ENCODE results near the gene LRP1.
"Not testable (repeated sequence)": the region's sequence is repeated elsewhere in the genome, so short reads cannot be mapped to it uniquely, and the experiment has no call there.

The LRP1 gene

DNA sequence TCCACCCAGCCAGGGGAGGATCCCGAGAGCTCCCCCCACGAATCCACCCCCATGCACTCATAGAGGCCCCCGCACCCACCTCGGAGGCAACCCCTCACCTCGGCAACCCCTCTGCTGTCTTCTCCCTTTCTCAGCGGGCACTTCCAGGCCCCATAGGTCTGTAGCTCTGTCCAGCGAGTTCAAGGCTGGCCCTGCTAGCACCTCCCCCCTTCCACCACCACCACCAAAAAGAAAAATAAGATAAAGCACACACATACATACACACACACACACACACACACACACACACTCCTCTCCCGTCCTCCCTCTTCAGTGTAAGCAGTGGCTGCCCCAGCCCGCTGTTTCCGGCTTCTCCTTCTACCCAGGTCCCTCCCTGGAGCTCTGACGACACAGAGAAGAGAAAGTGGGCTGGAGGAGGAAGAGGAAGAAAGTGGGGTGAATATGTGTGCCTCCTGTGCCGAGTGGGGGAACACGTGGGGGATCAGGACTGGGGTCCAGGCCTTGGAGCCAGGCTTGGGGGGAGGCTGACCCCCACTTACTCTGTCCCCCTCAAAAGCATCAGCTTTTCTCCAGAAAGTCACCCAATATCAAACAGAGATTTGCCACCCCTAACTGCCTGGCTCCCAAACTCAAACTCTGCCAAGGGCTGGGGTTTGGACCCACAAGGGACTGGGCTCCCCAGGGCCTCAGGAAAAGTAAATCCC is 17.1 kb upstream of the LRP1 start, which contains the start of gene STAT6:
STAT6 (minus strand) TSS at position 332 of the 704 bp plus-strand sequence. CDS start 3,084 bp downstream, outside the sequence.
- DNase-seq (ENCODE audit: low read depth, low spot score): peak; percentile 59

DNA sequence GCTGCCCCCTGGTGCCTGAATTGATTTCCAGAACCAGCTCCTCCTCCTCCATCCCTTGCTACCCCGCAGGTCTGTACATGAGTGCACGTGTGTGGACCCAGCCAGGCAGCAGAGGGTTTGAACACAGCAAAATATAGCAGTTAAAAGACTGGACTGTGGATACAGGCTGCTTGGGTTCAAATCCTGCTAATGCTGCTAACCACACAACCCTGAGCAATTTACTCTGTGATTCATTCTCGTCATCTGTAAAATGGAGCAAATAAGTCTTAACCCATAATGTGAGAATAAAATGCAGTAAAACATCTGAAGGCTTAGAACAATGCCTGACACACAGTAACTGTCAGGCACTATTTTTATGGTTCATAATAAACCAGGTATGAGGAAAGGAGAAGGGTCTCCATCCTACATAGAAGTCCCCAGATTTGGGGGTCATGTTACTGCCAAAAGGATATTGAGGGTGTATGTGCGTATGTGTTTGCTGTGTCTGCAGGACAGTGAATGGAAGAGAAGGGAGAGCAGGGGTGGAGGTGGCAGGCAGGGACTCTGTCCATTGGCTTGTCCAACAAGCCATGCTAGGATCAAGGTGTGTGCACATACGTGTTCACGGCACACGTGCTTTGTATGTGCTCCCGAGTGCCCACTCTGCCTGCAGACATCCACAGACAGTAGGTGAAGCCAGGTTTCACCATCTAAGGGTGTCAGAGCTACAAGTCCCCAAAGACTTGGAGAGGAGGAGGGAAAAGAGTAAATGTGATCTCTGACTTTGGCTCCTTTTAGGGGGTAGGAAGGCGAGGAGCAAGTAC is 15.6 kb upstream of the LRP1 start:
- DNase-seq (ENCODE audit: low read depth, low spot score): no peak

DNA sequence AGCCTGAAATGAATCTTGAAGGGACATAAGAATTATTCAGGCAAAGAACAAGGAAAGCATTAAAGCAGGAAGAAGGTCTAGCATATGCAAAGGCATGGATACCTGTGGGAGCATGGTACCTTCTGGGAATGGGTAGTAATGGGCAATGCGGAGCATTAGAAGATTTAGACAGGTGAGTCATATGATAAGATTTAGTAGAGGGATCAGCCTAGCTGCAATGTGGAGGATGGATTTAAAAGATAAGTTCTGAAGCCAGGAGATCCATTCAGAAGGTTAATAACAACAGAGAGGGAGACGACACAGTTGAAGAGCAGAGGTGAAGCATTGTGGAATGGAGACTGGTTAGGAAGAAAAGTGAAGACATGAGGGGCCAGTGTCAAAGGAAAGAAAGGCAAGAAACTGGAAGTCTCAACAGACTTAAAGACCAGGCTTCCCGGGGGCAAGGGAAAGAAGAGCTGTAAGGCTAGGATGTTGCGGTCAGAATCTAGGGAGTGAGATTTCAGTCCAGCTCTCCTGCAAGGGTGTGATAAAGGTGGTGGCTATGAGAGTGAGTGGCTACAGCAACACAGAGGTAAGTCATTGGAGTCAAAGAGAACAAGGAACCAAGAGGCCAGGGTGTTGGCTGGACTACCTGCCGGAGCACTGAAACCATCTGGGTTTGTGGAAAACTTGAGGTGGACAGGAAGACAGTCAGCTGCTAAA is 11.6 kb upstream of the LRP1 start:
- no peak for DNase-seq (ENCODE audit: low read depth, low spot score)

DNA sequence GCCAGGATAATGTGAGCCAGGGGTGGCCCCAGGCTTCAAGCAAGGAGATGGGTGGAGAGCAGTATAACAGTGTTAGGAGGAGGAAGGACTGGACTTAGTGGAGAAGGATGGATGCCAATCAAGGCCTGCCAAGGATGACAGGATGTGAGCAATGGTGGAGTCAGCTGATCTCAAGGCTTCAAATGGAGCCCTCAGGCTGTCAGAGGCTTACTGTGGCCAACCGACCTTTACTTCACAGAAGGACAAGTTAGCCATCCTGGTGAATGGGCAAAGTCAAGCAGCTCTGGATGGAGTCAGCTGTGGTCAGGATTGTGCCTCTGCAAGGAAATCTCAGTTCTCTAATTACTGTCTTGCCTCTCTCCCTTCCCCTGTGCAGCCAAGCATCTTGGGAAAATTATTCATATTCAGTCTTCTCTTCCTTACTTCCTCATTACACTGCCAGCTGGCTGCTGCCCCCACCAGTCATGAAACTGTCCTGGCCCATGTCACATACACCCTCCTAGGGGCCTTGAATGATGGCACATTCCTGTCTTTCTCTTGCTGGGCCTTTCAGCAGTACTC is 9.5 kb upstream of the LRP1 start:
- no peak for DNase-seq (ENCODE audit: low read depth, low spot score)

DNA sequence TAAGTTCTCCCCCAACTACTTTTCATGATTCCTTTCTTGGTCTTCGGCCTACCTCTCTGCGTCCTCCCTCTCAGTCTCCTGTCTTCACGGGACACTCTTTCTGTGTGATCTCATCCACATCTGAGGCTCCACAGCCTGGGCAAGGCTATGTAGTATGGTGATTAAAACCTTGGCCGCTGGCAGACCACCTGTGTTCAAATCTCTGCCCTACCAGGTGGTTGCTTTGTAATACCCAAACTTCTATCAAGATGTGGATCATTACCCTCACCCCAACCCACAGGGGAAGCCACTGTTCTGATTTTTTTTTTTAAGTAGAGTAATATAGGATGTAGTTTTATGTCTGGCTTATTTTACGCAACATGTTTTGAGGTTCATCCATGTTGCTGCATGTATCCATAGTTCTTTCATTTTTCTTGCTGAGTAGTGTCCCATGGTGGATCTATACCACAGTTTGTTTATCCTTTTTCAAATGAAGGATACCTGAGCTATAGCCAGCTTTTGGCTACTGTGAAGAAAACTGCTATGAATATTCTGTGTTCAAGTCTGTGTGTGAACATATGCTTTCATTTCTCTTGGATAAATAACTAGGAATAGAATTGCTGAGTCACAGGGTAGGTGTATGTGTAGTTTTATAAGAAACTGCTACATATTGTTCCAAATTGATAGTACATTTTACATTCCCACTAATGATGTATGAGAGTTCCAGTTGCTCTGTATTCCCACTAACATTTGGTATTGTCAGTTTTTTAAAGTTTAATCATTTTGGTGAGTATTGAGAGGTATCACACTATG is 8.8 kb upstream of the LRP1 start:
- DNase-seq (ENCODE audit: low read depth, low spot score): no peak

DNA sequence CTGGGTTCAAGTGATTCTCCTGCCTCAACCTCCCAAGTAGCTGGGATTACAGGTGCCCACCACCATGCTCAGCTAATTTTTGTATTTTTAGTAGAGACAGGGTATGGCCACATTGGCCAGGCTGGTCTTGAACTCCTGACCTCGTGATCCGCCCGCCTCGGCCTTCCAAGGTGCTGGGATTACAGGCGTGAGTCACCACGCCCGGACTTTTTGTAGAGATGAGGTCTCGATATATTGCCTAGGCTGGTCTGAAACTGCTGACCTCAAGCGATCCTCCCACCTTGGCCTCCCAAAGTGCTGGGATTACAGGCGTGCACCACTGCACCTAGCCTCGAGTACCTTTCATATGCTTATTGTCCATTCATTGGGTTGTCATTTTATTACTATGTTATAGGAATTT is 7.6 kb upstream of the LRP1 start:
- not testable (repeated sequence) for DNase-seq (ENCODE audit: low read depth, low spot score)

DNA sequence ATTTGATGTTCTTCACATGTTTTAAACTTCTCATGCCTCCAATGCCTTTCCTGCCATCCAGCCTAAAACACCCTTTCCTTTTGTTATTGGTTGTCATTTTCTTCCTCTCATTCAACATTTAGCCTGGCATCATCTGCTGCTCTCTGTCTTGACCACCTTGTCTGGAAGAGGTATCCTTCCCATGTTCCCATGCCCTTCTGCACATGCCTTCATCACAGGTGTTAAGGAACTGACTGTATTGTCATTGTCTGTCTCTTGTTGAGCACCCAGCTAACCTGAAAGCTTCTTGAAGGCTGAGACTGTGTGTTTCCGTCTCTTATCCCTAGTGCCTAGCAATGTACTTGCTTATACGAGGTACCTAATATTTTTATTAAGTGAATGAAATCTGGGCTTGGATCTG is 4.5 kb upstream of the LRP1 start:
- no peak for DNase-seq (ENCODE audit: low read depth, low spot score)

DNA sequence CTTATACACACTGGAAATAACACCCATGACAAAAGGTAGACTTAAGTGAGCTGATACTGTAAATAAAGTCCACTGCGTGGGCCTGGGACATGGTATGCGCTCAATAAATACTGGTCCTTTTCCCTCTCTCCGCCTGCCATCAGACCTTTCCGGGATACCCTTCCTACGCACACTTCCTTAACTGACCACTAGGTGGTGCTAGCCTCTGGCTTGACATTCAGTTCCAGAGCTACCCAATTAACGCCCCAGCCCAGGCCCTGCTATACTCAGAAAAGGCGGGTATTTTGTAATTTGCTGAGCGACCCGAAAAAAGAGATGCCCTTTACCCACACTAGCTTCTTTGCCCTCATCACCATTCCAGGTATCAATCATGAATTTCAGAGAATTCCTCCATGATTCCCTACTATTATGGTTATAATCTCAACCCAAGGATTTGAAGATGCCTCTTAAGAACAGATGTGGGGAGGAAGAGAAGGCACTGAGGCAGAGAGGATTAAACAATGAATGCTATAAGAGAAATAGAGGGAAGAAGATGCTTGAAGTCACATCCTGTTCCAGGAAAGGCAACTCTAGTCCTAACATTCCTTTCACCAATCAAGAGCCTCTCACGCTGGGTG is 3.9 kb upstream of the LRP1 start:
- DNase-seq (ENCODE audit: low read depth, low spot score): peak; percentile 59

DNA sequence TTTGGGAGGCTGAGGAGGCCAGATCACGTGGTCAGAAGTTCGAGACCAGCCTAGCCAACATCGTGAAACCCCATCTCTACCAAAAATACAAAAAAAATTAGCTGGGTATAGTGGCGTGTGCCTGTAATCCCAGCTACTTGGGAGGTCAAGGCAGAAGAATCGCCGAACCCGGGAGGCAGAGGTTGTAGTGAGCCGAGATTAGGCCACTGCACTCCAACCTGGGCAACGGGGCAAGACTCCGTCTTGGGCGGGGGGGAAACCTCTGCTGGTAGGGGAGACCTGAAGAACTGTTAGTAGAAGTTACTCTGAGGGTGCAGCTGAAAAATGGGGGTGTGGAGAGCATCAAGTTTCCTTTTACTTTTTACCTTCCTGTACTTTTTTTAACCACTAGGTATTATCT is 2.2 kb upstream of the LRP1 start:
- no peak for DNase-seq (ENCODE audit: low read depth, low spot score)

DNA sequence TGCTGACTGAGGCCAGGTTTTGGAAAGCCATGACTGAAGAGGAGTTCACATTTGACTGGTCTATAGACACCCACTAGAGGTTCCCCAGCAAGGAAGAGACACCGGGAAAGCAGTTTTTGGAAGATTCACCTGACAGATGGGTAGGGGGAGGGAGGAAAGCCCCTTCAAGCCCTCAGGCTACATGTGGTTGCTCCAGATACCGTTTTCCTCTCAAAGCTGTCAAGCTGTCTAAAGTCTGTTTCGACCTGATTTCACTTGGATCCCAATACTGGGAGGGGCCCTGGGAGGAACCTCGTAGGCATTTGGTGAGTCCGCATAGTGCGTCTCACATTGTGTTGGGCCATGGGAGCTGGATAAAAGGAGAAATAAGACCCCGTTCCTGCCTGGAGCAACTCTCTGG is 1.7 kb upstream of the LRP1 start:
- no peak for DNase-seq (ENCODE audit: low read depth, low spot score)

DNA sequence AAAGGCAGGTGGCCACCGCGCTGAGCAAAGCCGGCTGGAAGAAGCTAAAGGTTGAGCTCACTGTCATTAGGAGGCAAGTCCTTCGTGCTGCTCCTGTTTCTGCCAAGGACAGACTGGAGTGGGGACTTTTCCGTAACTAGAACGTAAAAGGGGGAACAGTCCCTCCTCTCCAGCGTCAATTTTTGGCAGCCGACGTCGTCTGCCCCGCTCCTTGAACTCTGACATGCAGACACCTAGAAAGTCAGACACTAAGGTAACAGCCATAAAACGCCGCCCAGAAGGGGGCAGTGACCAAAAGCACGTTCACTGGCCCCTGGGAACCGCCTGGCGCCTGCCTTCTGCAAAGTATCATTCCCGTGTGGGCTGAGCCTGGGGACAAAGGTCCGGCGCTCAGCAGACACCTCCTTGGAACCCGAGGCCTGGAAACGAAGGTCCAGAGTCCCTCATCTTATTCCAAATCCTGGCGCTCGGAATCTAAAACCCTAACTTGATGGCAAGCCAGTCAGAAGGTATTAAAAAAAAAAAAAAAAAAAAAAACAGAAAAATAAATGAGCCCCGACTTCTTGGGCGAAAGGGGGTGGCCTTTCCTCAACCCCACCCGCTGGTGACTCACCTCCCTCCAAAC is 1.1 kb upstream of the LRP1 start:
- no peak for DNase-seq (ENCODE audit: low read depth, low spot score)

DNA sequence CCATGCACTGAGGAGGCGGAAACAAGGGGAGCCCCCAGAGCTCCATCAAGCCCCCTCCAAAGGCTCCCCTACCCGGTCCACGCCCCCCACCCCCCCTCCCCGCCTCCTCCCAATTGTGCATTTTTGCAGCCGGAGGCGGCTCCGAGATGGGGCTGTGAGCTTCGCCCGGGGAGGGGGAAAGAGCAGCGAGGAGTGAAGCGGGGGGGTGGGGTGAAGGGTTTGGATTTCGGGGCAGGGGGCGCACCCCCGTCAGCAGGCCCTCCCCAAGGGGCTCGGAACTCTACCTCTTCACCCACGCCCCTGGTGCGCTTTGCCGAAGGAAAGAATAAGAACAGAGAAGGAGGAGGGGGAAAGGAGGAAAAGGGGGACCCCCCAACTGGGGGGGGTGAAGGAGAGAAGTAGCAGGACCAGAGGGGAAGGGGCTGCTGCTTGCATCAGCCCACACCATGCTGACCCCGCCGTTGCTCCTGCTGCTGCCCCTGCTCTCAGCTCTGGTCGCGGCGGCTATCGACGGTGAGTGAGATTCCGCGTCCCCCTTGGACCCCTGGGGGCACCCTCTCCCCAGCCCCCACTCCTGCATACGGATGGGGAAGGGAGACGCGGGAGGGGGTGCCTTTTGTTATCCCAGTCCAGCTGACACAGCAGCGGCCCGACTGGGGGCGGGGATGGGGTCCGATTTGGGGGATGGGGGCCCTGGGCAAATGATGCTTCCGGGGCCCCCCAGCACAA is 400 bp downstream of the LRP1 start:
- DNase-seq (ENCODE audit: low read depth, low spot score): no peak

DNA sequence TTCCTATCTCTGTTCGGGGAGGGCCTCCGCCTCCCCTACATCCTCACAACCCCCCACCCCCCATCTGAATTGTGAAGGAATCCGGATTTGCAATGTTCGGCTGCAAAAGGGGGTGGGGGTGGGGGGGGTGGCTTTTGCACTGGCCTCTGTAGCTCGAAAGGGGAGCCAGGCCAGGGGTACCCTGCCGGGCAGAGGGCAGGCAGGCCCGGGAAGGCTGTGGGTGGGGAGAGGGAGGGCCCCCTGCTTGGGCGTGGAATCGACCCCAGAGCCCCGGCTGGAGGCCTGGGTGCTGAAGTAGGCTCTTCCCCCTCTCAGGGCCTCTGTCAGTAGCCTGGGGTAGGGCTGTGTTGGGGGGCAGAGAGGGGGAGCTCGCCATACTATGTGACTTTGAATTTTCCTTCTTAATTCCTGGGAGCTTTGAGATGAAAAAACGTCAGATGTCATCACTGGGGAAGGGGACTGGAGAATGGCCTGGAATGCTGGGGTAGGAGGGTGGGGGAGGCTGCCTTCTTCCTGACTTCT is 1.1 kb downstream of the LRP1 start:
- DNase-seq (ENCODE audit: low read depth, low spot score): no peak

DNA sequence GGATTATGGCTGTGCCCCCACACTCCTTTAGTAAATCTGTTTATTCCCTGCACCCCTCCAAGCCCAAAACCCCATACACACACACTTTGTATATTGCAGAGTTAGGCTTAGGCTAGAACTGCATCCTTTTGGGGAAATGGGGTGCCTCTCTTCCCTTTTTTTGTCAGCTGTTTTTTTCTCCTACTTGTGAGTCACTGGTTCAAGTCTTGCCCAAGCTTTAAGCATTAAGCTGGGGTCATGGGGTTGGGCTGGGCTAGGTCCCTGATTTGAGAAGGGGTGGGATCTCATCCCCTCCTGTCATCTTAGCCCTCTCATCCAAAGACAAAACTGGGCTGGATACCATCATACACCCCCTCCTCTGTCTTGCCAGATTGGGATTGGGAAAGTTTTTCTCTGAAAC is 1.6 kb downstream of the LRP1 start:
- no peak for DNase-seq (ENCODE audit: low read depth, low spot score)

DNA sequence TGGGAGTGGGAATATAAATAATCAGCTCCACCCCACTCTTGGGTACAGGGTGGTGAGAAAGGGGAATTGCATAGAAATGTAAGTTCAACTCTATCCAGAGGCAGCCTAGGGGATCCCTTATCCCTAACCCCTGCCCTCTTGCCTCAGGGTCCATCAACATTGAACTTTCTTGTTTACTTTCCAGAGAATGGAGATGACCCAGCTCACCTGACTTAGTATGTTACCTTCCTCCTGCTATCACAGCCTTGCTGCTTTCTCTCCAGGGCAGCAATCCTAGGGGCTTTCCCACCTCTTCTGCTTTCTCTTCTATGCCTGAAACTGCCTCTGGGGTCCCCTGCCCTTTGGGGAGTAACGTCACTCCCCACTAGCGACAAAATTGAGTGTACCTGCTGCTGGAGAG is 2.7 kb downstream of the LRP1 start:
- no peak for DNase-seq (ENCODE audit: low read depth, low spot score)

DNA sequence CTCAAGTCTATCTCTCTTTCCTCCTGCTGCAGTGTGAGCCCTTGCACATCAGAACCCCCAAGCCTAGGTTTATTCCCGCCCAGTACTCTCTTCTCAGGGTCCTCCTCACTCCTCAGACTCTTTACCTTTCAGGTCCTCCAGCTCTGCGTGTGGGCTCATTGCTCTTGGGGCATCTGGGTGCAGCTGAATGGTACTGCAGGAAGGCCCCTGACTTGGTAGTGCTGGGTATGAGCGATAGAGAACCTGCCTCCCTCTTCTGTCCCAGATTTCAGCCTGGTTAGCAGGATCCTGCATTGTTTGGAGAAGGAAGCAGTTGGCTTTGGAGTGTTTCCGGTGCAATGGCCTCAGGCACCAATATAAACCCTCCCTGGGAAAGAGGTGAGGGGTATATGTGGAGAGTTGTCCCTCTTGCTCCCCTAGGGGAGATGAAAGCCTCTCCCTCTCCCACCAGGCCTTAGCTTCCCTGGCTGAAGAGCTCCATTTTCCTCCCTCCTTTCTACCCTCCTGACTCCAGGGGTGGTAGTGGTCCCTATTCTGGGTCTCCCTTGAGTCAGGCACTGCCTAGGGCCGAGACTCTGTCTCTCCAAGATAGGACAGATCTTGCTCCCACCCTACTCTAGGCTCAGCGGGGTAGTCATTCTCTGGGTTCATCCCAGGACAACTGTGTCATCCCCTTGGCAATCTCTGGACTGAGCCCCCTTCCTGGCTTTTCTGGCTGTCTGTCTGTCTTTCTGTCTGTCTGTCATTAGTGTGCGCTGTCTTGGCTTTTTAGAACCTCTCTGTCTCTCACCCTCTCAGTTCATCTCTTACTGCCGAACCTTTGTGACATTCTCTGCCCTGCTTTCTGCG is 3.8 kb downstream of the LRP1 start:
- no peak for DNase-seq (ENCODE audit: low read depth, low spot score)

DNA sequence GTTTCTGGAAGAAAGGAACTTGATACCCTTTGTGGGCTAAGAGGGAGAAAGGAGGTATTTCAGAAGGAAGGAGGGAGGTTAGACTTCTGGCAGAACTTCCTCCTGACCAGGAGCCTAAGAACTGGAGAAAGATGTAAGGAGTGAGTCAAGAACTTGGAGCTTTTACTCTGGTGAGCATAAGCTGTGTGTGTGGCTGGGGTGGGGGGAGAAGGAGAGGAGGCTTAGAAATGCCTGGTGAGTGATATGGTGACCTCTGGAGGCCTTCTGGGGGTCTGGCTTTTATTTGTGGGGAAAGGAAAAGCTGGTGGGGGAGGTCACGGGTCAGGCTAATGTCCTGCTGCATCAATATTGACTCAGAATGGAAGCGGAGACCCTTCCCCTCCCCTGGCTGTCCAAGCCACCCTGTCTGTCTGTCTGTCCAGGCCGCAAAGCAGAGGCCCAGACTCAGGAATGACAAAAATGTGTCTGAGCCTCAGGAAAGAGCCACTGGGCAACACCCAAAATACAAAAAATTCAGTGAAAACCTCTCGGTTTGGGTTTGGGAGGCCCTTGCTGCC is 4.8 kb downstream of the LRP1 start:
- no peak for DNase-seq (ENCODE audit: low read depth, low spot score)

DNA sequence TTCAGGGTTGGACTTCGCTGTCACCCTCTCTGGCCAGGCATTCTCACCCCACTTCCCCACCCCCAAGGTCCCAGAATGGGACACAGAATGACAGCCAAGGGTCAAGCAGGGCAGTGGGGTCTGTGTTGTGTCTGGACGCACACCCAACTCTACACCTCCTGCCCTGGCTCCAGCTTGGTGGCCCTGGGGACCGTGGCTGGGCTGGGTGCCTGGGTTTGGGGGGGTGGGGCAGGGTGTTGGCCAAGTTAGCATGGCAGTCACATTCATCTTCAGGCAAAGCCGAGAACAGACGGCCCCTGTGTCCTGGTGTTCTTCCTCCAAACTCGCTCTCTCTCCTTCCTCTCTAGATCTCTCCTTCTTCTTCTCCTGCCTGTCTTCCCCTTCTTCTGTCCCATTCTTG is 5.6 kb downstream of the LRP1 start:
- DNase-seq (ENCODE audit: low read depth, low spot score): no peak
